HG03095 (cell line): Measurements from ENCODE around the gene CRLF3.
"Not testable (repeated sequence)": the region's sequence is repeated elsewhere in the genome, so short reads cannot be mapped to it uniquely, and the experiment has no call there.

Source experiments
- ATAC-seq: cut with Tn5 transposase; IDR thresholded peaks from one replicate; pipeline ENCODE4 v1.9.1; 2021; ENCODE audit warnings: moderate library complexity; ENCODE audit not compliant: unreplicated experiment

CRLF3 gene, protein sequence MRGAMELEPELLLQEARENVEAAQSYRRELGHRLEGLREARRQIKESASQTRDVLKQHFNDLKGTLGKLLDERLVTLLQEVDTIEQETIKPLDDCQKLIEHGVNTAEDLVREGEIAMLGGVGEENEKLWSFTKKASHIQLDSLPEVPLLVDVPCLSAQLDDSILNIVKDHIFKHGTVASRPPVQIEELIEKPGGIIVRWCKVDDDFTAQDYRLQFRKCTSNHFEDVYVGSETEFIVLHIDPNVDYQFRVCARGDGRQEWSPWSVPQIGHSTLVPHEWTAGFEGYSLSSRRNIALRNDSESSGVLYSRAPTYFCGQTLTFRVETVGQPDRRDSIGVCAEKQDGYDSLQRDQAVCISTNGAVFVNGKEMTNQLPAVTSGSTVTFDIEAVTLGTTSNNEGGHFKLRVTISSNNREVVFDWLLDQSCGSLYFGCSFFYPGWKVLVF

DNA sequence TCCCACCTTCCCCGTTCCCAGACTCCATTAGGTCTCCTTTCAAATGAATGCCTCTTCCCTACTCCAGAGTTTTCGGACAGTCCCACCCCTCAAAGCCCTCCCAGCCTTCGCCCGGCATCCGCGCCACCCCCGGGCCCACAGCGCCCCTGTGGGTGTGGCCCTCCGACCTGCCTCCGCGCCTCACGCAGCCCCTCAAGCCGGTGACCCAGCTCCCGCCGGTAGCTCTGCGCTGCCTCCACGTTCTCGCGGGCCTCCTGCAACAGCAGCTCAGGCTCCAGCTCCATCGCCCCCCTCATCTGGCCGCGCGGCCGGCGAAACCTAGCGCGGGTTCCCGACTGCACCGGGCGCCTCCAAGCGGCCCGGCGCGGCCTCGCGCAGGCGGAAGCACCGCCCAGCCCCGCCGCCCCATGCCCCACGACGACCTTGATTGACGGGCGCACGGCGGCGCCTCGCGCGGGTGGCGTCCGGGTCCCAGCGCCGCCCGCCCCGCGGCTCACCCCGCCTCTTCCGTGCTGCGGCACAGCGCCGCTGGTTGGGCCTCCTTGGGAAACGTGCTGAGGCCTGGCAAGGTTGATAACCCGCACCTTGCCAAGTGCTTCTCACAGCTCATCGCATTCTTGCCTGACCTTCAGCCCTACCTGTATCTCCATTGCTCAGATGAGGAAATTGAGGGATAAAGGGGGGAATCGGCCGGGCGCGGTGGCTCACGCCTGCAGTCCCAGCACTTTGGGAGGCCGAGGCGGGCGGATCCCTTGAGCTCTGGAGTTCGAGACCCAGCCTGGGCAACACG, at the start of gene CRLF3:
Gene CRLF3 (minus strand): TSS at position 337 of the 790 bp plus-strand sequence. CDS start 41 bp downstream, at position 296.
- ATAC-seq = peak; percentile 74

DNA sequence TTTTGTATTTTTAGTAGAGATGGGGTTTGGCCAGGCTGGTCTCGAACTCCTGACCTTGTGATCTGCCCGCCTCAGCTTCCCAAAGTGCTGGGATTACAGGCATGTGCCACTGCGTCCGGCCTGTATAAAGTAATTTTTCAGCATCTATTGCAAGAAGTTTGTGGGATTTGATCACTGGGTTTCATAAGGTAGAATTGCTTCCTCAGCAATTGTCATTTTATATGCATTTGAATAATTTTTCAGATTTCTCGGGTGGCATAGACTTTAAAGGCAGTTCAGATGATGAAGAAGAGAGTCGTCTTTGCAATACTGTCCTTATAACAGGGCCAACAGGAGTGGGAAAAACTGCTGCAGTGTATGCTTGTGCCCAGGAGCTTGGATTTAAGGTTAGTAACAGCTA, 44.5 kb upstream of the CRLF3 start:
- ATAC-seq = no peak

DNA sequence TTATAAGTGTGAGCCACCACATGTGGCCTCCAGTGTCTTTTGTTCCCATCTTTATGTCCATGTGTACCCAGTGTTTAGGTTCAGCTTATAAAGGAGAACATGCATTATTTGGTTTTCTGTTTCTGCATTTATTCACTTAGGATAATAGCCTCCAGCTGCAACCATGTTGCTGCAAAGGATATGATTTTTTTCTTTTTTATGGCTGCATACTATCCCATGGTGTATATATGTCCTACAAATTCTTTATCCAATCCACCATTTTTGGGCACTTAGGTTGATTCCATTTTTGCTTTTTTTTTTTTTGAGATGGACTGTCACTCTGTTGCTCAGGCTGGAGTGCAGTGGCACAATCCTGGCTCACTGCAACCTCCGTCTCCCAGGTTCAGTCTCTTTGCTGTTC, 40.1 kb upstream of the CRLF3 start:
- no peak for ATAC-seq

DNA sequence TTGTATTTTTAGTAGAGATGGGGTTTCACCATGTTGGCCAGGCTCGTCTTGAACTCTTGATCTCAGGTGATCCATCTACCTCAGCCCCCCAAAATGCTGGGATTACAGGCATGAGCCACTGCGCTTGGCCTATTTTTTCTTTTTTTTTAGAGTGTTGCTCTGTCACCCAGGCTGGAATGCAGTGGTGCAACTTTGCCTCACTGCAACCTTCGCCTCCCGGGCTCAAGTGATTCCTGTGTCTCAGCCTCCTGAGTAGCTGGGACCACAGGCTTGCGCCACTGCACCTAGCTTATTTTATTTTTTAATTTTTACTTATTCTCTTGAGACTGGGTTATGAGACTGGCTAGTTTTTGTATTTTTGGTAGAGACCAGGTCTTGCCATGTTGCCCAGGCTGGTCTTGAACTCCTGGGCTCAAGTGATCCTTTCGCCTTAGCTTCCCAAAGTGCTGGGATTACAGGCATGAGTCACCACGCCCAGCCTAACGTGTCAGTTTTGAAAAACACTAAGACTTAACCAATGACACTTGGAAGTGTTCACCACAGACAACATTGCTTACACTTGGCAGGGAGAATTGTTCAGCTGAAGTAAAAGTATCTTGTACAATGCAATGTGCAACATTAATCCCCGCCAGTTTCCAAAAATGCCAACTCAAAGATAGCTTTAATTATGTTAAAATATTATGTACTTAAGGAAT, 34.2 kb upstream of the CRLF3 start:
- no peak for ATAC-seq

DNA sequence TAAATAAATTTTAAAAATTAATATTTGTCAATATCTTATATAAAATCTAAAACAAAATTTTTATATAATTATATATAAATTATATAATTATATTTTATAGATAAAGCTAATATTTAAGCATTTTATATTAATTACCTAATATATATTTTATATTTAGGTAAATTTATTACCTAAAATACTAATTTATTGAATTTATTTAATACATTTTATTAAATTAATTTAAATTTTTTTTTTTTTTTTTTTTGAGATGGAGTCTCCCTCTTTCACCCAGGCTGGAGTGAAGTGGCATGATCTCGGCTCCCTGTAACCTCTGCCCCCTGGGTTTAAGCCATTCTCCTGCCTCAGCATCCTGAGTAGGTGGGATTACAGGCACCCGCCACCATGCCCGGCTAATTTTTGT, 29.7 kb upstream of the CRLF3 start:
- ATAC-seq = no peak

DNA sequence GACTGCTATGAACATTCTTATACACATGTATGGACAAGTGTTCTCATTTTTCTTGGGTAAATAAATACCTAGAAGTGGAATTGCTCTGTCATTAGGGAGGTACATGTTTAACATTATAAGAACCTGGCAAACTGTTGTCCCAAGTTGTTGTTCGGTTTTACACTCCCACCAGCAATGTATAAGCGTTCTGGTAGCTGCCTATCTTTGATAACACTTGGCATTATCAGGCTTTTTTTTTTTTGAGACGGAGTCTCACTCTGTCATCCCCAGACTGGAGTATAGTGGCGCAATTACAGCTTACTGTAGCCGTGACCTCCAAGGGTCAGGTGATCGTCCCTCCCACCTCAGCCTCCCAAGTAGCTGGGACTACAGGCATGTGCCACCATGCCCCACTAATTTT, 23.5 kb upstream of the CRLF3 start:
- ATAC-seq = no peak

DNA sequence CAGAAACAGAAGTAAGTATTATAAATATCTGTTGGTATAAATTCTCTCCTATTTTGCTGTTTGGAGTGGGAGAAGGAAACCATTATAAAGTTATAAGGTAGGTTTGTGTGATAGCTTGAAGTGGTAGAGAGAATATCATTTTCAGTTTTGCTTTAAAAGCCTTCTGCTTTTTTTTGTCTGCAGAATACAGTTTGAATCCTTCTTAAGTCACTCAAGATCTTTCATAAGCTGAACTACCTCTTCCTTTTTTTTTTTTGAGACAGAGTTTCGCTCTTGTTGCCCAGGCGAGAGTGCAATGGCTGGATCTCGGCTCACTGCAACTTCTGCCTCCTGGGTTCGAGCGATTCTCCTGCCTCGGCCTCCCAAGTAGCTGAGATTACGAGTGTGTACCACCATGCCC, 16.3 kb upstream of the CRLF3 start:
- no peak for ATAC-seq

DNA sequence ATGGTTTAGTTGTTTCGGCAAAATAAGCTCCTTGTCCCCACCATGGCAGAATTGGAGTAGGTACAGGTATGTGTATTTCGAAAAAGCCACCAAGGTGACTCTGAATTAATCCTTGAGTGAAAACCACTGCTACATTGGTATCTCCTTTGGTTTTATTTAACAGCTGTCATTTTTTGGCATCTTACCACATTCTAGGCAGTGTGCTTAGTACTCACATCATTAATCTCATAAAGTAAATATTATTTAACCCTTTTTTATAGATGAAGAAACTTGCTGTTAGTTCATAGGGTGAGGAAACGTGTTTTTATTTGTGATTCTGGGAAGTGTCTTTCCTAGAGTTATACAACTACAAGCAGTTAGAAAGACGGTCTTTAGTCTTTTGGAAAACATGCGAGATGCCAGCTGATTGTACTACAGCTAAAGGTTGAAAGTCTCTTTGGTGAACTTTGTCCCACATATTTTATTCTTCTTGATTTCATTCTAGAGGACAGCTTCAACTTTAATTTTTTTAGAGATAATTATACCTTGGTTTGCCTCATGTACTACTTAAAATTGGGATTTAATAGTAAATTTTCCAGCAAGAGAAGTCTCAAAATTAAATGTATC, 13.8 kb upstream of the CRLF3 start:
- no peak for ATAC-seq

DNA sequence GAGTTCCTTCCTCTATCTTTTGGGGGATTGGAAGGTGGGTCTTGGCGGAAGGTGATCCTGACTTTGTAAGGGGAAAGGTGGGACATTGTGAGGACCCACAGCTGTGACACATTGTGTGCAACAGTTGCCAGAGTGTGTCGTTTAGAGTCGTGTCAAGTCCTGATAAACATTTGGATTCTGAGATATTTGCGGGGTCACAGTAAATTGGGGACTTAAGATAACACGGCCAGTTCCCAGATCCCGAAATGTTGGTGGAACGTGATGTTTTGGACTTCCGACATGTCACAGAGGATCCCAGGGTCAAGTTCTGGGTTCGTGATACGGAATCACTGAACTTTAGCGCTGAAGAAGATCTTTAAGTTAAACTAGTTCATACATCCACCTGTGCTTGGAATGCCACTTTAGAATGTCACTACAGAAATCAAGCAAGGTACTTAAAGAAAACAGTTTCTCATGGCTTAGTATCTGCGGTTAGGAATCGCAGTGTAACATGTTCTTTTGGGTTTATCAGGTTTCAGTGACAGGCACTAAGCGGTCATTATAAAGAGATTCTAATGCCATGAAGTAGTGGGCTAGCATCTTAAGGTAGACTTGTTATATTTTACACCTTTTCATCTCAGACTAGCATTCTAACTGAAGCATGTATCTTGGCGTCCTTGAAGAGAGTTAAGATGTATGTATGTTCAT, 8.1 kb upstream of the CRLF3 start:
- no peak for ATAC-seq

DNA sequence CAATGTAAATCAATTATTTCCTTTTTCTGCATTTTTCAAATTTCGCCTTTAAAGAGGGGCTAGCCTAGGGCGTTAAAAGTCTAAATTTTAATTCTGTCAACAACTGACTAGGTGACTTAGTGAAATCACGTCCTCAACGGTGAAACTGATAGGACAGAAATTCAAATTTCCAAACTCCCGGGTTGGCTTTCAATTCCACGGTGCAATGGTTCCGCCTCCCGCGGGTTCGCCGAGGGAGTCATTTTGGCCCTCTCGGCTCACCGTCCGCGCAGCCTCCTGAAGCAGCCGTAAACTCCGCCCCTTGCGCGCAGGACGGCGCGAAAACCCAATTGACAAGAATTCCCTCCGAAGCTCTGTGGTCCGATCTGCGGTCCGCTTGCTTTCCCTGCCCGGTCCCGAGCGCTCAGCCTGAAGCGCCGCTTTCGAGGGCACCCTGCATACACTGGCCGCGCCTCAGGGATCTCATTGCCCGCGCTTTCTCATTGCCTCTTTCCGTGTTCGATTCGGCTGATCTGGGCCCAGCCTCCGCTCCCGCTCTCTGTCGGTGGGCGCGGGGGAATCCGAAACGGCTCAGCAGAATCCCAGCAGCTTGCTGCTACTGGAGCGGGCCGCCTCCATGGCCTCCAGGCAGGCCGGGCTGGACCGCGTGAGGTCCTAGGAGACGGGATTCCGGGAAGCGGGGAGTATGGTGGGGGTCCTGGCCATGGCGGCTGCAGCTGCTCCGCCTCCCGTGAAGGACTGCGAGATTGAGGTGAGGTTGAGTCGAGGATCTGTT, 7.4 kb upstream of the CRLF3 start, which contains the start of gene ATAD5:
Gene ATAD5 (plus strand): TSS at position 304 of the 775 bp plus-strand sequence. CDS start 382 bp downstream, at position 686.
- ATAC-seq = peak; percentile 80

DNA sequence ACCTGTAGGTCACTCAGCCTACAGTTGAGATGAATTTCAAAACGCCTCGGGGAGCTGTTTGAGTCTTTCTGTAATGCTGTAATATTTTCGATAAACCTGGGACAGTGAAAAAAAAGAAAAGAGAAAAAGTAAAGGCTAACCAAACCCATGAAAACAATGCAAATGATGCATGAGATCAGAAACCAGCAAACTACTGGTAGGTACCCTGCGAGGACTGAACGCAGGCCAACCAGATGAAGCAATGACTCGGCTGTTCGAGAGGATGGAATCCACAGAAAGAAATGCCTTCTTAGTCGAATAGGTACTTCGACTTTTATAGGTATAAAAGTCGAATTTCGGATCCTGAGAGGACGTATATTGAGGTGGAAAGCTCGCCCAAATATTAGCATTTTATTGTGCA, 6.8 kb upstream of the CRLF3 start:
- ATAC-seq = no peak

DNA sequence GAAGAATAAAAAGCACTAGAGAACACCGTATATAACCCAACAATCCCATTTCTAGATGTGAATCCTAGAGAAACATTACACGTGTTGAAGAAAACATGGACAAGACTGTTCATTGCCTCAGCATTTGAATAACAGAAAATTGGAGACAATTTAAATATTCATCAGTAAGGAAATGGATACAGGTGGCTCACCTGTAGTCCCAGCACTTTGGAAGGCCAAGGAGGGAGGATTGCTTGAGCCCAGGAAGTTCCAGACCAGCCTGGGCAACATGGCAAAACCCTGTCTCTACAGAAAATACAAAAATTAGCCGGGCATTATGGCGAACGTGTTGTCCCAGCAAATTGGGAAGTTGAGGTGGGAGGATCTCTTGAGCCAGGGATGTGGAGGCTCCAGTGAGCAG, 4.5 kb upstream of the CRLF3 start:
- no peak for ATAC-seq

DNA sequence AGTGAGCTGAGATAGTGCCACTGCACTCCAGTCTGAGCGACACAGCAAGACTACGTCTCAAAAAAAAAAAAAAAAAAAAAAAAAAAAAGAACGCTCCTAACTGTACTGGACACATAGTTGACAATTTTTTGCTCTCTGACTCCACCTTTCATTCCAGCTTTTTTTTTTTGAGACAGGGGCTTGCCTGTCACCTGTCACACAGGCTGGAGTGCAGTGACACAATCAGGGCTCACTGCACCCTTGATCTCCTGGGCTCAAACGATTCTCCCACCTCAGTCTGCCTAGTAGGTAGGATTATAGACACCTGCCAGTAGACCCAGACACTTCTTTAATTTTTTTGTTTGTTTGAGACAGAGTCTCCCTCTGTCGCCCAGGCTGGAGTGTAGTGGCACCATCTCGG, 2.6 kb upstream of the CRLF3 start:
- no peak for ATAC-seq

DNA sequence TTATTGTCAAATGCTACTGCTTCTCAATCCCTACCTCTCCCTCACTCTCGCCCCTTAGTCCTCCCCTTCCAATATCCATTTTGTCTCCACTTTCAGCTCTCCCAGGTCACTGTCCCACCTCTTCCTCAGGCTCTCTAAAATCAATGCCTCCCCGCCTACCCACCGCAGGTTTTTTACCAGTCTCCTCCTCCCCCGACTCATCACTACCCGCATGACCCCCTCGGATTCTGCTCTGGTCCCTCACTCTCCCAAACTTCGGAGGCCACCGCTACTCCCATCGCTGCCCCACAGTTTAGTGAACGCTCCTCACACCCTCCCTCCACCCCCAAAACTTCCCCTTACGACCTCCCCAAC, 513 bp downstream of the CRLF3 start:
- no peak for ATAC-seq

DNA sequence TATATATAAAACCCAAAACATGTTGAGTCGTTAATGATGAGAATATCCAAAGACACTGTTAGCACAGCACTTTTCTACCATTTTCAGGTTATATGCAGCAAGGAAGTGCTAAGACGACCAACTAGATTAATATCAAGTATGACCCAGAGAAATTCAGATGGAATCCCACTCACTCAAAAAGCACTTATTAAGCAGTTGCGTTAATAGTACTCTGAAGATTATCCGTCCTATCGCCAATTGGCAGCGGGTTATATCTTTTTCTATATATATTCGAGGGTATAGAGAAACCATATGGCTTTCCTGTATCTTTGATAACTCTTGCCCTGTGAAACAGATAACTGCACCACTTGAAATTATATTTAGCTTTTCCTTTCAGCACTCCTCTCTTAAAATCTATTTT, 1.1 kb downstream of the CRLF3 start:
- no peak for ATAC-seq

DNA sequence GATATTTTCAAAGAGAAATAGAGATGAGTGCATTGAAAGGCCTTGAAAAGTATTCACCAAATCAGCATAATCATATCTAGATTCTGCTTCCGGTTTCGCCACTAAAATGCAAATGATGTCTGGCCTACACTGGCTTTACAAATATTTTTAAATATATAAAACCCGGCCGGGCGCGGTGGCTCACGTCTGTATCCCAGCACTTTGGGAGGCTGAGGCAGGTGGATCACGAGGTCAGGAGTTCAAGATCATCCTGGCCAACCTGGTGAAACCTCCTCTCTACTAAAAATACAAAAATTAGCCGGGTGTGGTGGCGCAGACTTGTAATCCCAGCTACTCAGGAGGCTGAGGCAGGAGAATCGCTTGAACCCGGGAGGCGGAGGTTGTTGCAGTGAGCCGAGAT, 1.6 kb downstream of the CRLF3 start:
- ATAC-seq = not testable (repeated sequence)

DNA sequence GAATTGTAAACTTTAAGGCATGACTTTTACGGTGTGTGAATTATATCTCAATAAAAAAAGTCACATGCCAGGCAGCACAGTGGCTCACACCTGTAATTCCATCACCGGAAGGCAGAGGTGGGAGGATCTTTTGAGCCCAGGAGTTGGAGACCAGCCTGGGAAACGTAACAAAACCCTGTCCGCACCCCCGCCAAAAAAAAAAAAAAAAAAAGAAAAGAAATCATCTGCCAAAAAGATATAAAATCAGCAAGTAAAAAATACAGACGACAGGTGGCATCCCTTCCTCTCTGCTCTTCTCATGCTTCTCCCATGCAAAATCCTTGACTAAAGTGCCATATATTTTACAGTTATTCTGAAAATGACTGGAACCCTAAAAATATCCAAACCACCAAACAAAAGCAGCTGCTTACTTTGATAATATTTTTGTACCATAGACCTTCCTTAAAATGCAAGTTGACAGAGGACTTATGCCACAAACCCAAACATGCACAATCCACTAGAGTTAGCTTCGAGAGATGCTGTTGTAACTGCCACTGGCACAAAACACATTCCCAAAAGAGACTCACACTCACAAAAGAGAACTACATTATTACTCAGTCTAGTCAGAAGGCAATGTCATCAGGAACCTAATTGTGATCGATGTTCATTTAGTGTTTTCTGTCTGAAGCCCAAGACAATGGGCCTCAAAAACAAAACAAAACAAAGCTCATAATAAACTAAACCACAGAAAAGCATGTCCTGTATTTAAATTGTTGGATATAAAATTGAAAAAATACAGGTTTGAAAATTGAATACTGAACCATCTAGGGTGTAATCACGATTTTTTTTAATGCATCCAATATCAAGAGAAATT, 2.4 kb downstream of the CRLF3 start:
- no peak for ATAC-seq

DNA sequence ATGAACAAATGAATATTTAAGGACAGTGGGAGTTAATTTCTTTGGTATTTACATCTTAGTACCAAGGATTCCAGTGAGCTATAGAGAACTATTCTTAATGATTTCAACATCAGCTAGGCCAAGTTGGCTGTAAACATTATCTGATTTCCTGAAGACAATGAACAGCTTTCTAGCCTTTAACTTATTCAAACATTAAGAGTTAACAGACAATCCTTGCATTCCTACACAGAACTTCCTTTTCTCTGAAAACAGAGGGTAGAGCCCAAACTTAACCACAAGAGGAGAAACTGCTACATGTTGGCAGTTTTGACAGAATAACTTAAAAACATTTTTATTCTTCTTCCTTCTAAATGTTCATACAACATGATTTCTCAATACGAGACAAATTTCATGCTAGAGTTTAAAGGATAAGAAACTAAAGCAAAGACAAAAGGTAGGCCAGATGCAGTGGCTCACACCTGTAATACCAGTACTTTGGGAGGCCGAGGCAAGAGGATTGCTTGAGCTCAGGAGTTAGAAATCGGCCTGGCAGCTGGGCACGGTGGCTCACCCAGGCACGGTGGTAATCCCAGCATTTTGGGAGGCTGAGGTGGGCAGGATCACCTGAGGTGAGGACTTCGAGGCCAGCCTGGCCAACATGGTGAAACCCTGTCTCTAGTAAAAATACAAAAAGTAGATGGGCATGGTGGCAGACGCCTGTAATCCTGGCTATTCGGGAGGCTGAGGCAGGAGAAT, 4.4 kb downstream of the CRLF3 start:
- ATAC-seq = no peak
